Breast epithelium (tissue), 3 donors: ENCODE results near the gene TBRG4.
"Not testable (repeated sequence)": the region's sequence is repeated elsewhere in the genome, so short reads cannot be mapped to it uniquely, and the experiment has no call there.

ENCODE experiments used
- CTCF ChIP-seq, 3 donors: fragments of 450-650 bp; IDR thresholded peaks; one replicate each; pipeline ENCODE4 v1.5.1; 2016 to 2017; ENCODE audit warnings: antibody characterized with exemption in 3 of 3, mild to moderate bottlenecking in 3 of 3, moderate library complexity in 3 of 3
- POLR2A ChIP-seq: fragments of 450-650 bp; IDR thresholded peaks from one replicate; pipeline ENCODE4 v1.6.1; 2016; ENCODE audit warnings: antibody characterized with exemption, mild to moderate bottlenecking, moderate library complexity

- not testable (repeated sequence) for TF ChIP-seq CTCF (IDR thresholded peaks at IDR 0.05); POLR2A
These were observed 42.4 kb upstream of the TBRG4 start for GRCh38 chr7:45153861-45154260.
